NCI-H69 (cell line): ENCODE data around the gene PHF11.
"Not testable (repeated sequence)": the region's sequence is repeated elsewhere in the genome, so short reads cannot be mapped to it uniquely, and the experiment has no call there.

Experiments used
- DNase-seq: peaks from one replicate; lab custom pipeline; 2025; lab: John Stamatoyannopoulos, UW

PHF11 gene

GRCh38 chr13:49546561-49546960 lies 50.8 kb downstream of the PHF11 start:
- peak; percentile 63 for DNase-seq

DNA sequence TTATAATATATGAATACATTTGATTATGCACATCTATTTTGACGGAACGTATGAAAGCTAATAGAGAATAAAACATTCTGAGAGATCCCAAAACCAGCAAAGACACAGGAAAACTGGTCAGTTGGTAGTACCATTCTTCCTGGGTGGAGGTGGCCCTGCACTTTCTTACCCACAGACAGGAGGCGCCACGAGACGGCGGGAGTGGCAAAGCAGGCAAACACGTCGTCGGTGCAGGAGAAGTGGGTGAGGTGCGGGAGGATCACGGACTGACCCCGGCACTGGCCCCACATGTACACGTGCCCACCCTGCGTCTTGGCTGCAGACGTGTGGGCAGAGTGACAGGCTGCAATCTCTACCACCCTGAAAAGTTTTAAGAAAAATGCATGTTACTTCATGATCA lies 53.5 kb downstream of the PHF11 start:
- no peak for DNase-seq

DNA sequence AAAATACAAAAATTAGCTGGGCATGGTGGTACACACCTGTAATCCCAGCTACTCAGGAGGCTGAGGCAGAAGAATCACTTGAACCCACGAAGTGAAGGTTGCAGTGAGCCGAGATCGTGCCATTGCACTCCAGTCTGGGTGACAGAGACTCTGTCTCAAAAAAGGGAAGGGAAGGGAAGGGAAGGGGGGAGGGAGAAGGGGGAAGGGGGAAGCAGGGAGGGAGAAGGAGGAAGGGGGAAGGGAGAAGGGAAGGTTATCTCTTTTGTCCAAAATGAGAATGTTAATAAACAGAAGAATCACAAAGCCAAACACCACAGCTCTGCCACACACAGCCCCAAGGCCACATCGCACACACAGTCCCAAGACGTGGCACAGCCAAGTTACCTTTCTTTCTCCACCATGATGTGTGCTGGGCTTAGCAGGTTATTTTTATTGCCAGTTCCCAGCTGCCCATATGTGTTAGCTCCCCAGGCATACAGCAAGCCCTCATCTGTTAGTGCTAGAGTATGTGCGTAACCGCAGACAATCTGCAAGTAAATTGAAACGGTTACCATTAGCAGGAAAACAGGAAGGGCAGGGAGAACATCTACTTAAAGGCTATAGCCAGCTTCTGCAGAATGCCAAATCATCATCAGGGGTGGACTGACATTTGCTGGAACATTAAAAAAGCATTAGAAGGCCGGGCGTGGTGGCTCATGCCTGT lies 55.3 kb downstream of the PHF11 start:
- DNase-seq: no peak

DNA sequence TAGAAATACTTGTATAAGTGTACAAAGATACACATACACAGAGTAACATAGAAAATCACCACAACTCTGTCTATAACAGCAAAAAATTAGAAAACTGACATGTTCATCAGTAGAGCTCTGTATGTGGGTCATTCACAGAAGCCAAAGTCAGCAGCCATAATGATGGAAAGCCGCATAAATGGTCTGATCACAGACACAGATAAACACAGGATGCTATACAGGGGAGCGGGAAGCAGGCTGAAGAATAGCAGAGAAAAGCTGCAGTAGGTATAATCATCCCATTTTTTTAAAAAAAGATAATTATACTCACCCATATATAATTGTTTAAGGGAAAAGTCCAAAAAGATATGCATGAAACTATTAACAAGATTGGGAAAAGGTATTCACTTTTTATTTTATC lies 58.1 kb downstream of the PHF11 start:
- DNase-seq: no peak

DNA sequence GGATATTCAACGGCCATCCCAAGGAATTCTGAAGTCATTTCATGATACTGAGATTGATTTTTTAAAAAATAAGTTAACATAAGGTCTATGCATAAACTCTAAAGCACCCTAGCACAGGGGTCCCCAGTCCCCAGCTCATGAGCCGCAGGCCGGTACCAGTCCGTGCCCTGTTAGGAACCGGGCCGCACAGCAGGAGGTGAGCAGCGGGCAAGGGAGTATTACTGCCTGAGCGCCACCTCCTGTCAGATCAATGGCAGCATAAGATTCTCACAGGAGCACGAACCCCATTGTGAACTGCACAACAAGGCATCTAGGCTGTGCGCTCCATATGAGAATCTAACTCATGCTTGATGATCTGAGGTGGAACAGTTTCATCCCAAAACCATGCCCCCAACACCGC lies 58.6 kb downstream of the PHF11 start:
- DNase-seq: no peak

DNA sequence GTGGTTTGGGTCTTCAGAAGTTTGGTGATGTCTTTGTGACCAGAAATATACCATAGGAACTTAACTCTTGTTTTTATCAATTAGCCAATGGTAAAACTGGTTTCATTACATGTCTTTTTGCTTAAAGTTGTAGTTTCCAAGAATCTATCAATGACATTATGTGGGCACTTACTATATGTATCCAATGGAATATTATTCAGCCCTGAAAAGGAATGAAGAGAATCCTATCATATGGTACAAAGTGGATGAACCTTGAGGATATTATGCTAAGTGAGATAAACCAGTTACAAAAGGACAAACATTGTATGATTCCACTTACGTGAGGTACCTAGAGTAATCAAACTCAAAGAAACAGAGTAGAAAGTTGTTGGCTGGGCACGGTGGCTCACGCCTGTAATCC lies 63.3 kb downstream of the PHF11 start:
- no peak for DNase-seq

- peak; percentile 32 for DNase-seq
These were observed 64.7 kb downstream of the PHF11 start for GRCh38 chr13:49560270-49561061.

- DNase-seq: no peak
These were observed 65.3 kb downstream of the PHF11 start for GRCh38 chr13:49561062-49561410.

DNA sequence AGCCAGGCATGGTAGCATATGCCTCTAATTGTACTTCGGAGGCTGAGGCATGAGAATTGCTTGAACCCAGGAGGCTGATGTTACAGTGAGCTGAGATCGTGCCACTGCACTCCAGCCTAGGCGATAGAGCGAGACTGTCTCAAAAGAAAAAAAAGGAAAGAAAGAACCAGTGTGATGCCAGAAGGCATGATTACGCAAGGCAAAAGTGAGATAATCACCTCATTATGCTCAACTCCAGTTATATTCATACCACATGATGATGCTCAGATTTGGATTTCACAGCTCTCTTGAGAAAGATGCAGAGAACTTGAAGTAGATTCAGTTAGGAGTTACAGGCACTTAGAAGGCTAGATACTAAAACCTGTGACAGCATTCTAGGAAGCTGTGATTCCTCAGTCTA lies 67.8 kb downstream of the PHF11 start:
- DNase-seq: no peak

DNA sequence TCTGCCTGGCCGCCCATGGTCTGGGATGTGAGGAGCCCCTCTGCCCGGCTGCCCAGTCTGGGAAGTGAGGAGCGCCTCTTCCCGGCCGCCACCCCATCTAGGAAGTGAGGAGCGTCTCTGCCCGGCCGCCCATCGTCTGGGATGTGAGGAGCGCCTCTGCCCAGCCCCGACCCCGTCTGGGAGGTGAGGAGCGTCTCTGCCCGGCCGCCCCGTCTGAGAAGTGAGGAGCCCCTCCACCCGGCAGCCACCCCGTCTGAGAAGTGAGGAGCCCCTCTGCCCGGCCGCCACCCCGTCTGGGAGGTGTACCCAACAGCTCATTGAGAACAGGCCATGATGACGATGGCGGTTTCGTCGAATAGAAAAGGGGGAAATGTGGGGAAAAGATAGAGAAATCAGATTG lies 69.7 kb downstream of the PHF11 start:
- DNase-seq: not testable (repeated sequence)

DNA sequence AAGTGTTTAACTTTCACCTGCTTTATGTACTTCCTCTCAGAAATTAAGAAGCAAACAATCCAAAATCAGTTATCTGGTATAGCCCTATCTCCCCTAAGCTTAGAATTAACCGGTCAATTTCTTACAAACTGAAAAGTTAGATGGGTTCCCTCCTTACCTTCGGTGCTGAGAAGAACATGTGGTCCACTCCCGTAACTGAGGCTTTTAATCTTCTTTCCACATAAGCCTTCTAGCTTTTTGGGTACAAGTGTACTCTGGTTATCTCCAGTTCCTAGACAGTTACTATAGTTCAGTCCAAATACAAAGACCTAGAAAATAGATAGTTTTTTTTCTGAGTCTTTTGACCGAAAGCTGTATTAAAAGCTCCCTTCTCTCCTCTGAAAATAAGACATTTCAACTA lies 70.7 kb downstream of the PHF11 start:
- DNase-seq: no peak

GRCh38 chr13:49567491-49567890 lies 71.7 kb downstream of the PHF11 start:
- DNase-seq: no peak

DNA sequence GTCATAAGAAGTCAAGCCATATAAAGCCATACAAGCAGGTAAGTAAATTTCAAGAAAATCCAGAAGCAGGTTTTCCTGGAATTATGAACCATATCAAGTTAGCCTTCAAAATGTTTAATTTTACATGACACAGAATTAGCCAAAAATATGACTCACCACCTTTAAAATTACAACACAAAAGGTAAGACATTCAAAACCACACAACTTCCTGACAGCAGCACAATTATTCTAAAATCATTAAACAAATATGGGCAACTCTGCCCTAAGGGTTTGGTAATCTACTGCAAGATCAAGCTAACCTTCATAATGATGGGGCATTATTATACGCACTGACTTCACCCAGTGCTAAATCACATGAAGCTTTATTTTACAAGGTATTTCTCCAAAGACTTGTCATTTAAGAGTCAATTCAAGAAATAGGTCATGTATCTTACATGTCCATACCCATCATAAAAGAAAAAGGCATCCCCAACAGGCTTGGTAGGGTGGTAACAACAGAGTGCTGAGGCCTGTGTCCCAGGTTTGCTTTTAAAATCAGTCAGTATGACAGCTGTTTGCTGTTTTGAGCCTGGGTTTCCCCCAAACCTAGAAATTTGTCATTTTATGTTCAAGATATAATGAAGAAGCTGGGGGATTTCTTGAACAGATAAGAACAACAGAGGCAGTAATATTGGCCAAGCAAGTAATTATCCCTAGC lies 74.4 kb downstream of the PHF11 start:
- DNase-seq: peak; percentile 66

GRCh38 chr13:49571299-49572240 lies 75.8 kb downstream of the PHF11 start:
- DNase-seq: no peak
